GM23338 (cell line): ENCODE results near the gene MRAP. TPM values are rescaled to one million over a fixed set of nuclear protein-coding genes. Genes with fewer than 3 reads are reported as not detected.

ENCODE experiments used
- ATAC-seq: fragments of 200-7000 bp; cut with Tn5 transposase; 3 replicates; pipeline ENCODE4 v1.9.1; 2020
- DNase-seq: peaks from one replicate; pipeline ENCODE4 v3.0.0-alpha.2; 2015; ENCODE audit warnings: low spot score
- H2AFZ ChIP-seq: fragments of 200-600 bp; sonication (generic); 2 replicates; pipeline ENCODE4 v1.8.0; 2016; ENCODE audit warnings: antibody characterized with exemption, mild to moderate bottlenecking, moderate library complexity
- H3F3A ChIP-seq: fragments of 200-600 bp; sonication (generic); replicated peaks from 2 replicates; pipeline ENCODE4 v1.8.0; 2017; ENCODE audit warnings: antibody characterized with exemption, mixed run types, low read depth
- H3K27ac ChIP-seq: fragments of 200-600 bp; sonication (generic); 2 replicates; pipeline ENCODE4 v1.6.1; 2016; ENCODE audit warnings: low read depth
- H3K27me3 ChIP-seq: fragments of 200-600 bp; sonication (generic); 2 replicates; pipeline ENCODE4 v1.8.0; 2016; ENCODE audit warnings: mild to moderate bottlenecking, mixed run types, moderate library complexity; ENCODE audit not compliant: insufficient read depth
- H3K36me3 ChIP-seq: fragments of 200-600 bp; sonication (generic); 2 replicates; pipeline ENCODE4 v1.8.0; 2016; ENCODE audit warnings: mild to moderate bottlenecking; ENCODE audit not compliant: insufficient read depth
- H3K4me1 ChIP-seq: fragments of 200-600 bp; sonication (generic); 2 replicates; pipeline ENCODE4 v1.8.0; 2016; ENCODE audit warnings: mild to moderate bottlenecking, moderate library complexity; ENCODE audit not compliant: insufficient read depth
- H3K4me2 ChIP-seq: fragments of 200-600 bp; sonication (generic); 2 replicates; pipeline ENCODE4 v1.7.1; 2017; ENCODE audit warnings: mixed run types
- H3K4me3 ChIP-seq: fragments of 200-600 bp; sonication (generic); 2 replicates; pipeline ENCODE4 v1.6.1; 2016; ENCODE audit warnings: mixed run types
- H3K79me2 ChIP-seq: fragments of 200-600 bp; sonication (generic); replicated peaks from 2 replicates; pipeline ENCODE4 v1.8.0; 2017; ENCODE audit warnings: mild to moderate bottlenecking; ENCODE audit not compliant: insufficient read depth
- H3K9me2 ChIP-seq: fragments of 200-600 bp; sonication (generic); 2 replicates; pipeline ENCODE4 v1.8.0; 2017; ENCODE audit not compliant: insufficient read depth
- H4K20me1 ChIP-seq: fragments of 200-600 bp; sonication (generic); replicated peaks from 2 replicates; pipeline ENCODE4 v1.8.0; 2017; ENCODE audit warnings: mild to moderate bottlenecking; ENCODE audit not compliant: insufficient read depth
- H3K27ac Mint-ChIP-seq: 2 replicates; pipeline ENCODE4 v1.8.0; 2020; ENCODE audit warnings: inconsistent platforms, mild to moderate bottlenecking, moderate library complexity, mixed read lengths
- H3K27me3 Mint-ChIP-seq: 3 replicates; pipeline ENCODE4 v1.8.0; 2022; ENCODE audit warnings: low read depth, mild to moderate bottlenecking, moderate library complexity, mixed read lengths, inconsistent platforms; ENCODE audit not compliant: insufficient read depth, poor library complexity
- H3K36me3 Mint-ChIP-seq: 3 replicates; pipeline ENCODE4 v1.8.0; 2021; ENCODE audit warnings: low read depth, mild to moderate bottlenecking, inconsistent platforms, moderate library complexity, mixed read lengths
- H3K4me1 Mint-ChIP-seq: 3 replicates; pipeline ENCODE4 v1.8.0; 2020; ENCODE audit warnings: mild to moderate bottlenecking, inconsistent platforms, mixed read lengths
- H3K4me3 Mint-ChIP-seq: 3 replicates; pipeline ENCODE4 v1.8.0; 2021; ENCODE audit warnings: moderate library complexity, mild to moderate bottlenecking, inconsistent platforms, mixed read lengths
- H3K9me3 Mint-ChIP-seq: 3 replicates; pipeline ENCODE4 v1.8.0; 2020; ENCODE audit warnings: moderate library complexity, mild to moderate bottlenecking, inconsistent platforms, mixed read lengths
- CREB1 ChIP-seq: fragments of 250-450 bp; sonication (Bioruptor Pico); IDR thresholded peaks from 2 replicates; pipeline ENCODE4 v1.5.0; 2020; ENCODE audit warnings: low read depth, mild to moderate bottlenecking, moderate library complexity
- EZH2 ChIP-seq: fragments of 200-600 bp; sonication (generic); IDR thresholded peaks from one replicate; pipeline ENCODE4 v1.8.0; 2017; ENCODE audit warnings: antibody characterized with exemption, mild to moderate bottlenecking, low read depth; ENCODE audit not compliant: unreplicated experiment
- EZH2phosphoT487 ChIP-seq: fragments of 200-600 bp; sonication (generic); IDR thresholded peaks from one replicate; pipeline ENCODE4 v1.8.1; 2018; ENCODE audit warnings: antibody characterized with exemption; ENCODE audit not compliant: unreplicated experiment
- JUNB ChIP-seq: IDR thresholded peaks from one replicate; pipeline ENCODE4 v1.6.1; 2016; ENCODE audit warnings: antibody characterized with exemption; ENCODE audit not compliant: unreplicated experiment
- NANOG ChIP-seq: IDR thresholded peaks from 2 replicates; pipeline ENCODE4 v1.6.1; 2016; ENCODE audit warnings: antibody characterized with exemption, borderline replicate concordance
- POLR2AphosphoS5 ChIP-seq: IDR thresholded peaks from 2 replicates; pipeline ENCODE4 v1.6.1; 2016; ENCODE audit warnings: antibody characterized with exemption, low read depth
- STAT1 ChIP-seq: IDR thresholded peaks from one replicate; pipeline ENCODE4 v1.6.1; 2016; ENCODE audit warnings: antibody characterized with exemption; ENCODE audit not compliant: unreplicated experiment
- ZNF114 ChIP-seq: fragments of 250-450 bp; sonication (Bioruptor Pico); IDR thresholded peaks from 2 replicates; pipeline ENCODE4 v1.5.0; 2020; ENCODE audit warnings: mild to moderate bottlenecking, moderate library complexity
- ZNF331 ChIP-seq: fragments of 250-450 bp; sonication (Bioruptor Pico); IDR thresholded peaks from 2 replicates; pipeline ENCODE4 v1.5.0; 2020; ENCODE audit warnings: low read depth, mild to moderate bottlenecking, moderate library complexity
- polyA plus RNA-seq: library from polyadenylated mRNA; unstranded; fragments of >200 nt; fragmentation: Nextera tagmentation; extraction: Ambion mirVana; gene quantifications from 2 replicates; pipeline ENCODE4 v1.2.1, GENCODE V29; 2016
- total RNA-seq: library from RNA; depleted of rRNA; stranded (reverse); fragments of >200 nt; shearing (Covaris generic); gene quantifications from 2 replicates; pipeline ENCODE4 v1.2.3, GENCODE V29; 2014
- TF ChIP-seq, protein P1 (sequence below), 2 experiments: fragments of 200-600 bp in 1 of 2; sonication (generic) in 1 of 2; conservative IDR thresholded peaks; 2 replicates each; pipeline versions ENCODE4 v1.5.1 to v1.6.1; 2016 to 2017; ENCODE audit warnings: antibody characterized with exemption in 2 of 2, low read depth in 2 of 2, mild to moderate bottlenecking in 2 of 2, moderate library complexity in 1 of 2
- TF ChIP-seq, protein P2 (sequence below): fragments of 250-450 bp; sonication (Bioruptor Pico); IDR thresholded peaks from 2 replicates; pipeline ENCODE4 v1.5.0; 2020; ENCODE audit warnings: mild to moderate bottlenecking, moderate library complexity
- TF ChIP-seq, protein P3 (sequence below): IDR thresholded peaks from one replicate; pipeline ENCODE4 v1.6.1; 2018; ENCODE audit warnings: antibody characterized with exemption; ENCODE audit not compliant: unreplicated experiment
- TF ChIP-seq, protein P4 (sequence below): IDR thresholded peaks from 2 replicates; pipeline ENCODE4 v1.6.1; 2016; ENCODE audit warnings: antibody characterized with exemption

MRAP gene
- total and polyA plus RNA-seq, 2 experiments from 2014 or later, result 0.78 TPM; not detected in 1

DNA sequence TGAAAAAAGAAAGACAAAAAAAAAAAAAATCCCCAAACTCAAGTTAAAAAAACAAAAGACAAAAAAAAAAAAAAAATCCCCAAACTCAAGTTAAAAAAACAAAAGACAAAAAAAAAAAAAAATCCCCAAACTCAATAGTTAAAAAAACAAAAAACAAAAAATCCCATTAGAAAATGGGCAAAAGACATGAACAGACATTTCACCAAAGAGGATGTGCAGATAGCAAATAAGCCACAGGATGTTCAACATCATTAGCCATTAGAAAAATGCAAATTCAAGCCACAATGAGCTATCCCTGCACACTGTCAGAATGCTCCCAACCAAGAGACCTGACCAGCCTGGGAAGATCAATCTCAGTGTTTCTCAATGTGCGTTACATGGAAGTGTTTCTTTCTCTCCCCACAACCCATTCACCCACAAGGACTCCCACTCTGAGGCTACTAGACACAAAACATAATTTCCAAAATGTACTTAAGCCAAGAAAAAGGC, 33.9 kb downstream of the MRAP start:
- no peak overlapping the region for H3K27ac Mint-ChIP-seq
- no peak overlapping the region for H3K4me3 Mint-ChIP-seq
- Histone ChIP-seq H4K20me1 (peaks cover 3% of the 10 kb centered on the region; the same call in 1 of the 2 replicates), H3K4me1 (no peaks in the 10 kb centered on the region), H3K79me2 (no peaks in the 10 kb centered on the region; the same call in 1 of the 2 replicates), H3K27me3 (no peaks in the 10 kb centered on the region), H3K4me3 (no peak overlapping the region), H2AFZ (no peak overlapping the region), H3K9me2 (no peaks in the 10 kb centered on the region), H3K36me3 (peaks cover 47% of the 10 kb centered on the region), H3F3A (no peaks in the 10 kb centered on the region), H3K27ac (no peak overlapping the region), H3K4me2 (no peak overlapping the region)
- TF ChIP-seq CREB1 (CRISPR knock-in tag), result no peak
- TF ChIP-seq EZH2, result no peak
- no peak for TF ChIP-seq POLR2AphosphoS5
- TF ChIP-seq JUNB, result no peak
- no peak for TF ChIP-seq EZH2phosphoT487
- TF ChIP-seq, protein P1, sequence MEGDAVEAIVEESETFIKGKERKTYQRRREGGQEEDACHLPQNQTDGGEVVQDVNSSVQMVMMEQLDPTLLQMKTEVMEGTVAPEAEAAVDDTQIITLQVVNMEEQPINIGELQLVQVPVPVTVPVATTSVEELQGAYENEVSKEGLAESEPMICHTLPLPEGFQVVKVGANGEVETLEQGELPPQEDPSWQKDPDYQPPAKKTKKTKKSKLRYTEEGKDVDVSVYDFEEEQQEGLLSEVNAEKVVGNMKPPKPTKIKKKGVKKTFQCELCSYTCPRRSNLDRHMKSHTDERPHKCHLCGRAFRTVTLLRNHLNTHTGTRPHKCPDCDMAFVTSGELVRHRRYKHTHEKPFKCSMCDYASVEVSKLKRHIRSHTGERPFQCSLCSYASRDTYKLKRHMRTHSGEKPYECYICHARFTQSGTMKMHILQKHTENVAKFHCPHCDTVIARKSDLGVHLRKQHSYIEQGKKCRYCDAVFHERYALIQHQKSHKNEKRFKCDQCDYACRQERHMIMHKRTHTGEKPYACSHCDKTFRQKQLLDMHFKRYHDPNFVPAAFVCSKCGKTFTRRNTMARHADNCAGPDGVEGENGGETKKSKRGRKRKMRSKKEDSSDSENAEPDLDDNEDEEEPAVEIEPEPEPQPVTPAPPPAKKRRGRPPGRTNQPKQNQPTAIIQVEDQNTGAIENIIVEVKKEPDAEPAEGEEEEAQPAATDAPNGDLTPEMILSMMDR (conservative IDR thresholded peaks at IDR 0.05; ENCODE audit: low read depth in 2 of 2), result no peak
- TF ChIP-seq, protein P2, sequence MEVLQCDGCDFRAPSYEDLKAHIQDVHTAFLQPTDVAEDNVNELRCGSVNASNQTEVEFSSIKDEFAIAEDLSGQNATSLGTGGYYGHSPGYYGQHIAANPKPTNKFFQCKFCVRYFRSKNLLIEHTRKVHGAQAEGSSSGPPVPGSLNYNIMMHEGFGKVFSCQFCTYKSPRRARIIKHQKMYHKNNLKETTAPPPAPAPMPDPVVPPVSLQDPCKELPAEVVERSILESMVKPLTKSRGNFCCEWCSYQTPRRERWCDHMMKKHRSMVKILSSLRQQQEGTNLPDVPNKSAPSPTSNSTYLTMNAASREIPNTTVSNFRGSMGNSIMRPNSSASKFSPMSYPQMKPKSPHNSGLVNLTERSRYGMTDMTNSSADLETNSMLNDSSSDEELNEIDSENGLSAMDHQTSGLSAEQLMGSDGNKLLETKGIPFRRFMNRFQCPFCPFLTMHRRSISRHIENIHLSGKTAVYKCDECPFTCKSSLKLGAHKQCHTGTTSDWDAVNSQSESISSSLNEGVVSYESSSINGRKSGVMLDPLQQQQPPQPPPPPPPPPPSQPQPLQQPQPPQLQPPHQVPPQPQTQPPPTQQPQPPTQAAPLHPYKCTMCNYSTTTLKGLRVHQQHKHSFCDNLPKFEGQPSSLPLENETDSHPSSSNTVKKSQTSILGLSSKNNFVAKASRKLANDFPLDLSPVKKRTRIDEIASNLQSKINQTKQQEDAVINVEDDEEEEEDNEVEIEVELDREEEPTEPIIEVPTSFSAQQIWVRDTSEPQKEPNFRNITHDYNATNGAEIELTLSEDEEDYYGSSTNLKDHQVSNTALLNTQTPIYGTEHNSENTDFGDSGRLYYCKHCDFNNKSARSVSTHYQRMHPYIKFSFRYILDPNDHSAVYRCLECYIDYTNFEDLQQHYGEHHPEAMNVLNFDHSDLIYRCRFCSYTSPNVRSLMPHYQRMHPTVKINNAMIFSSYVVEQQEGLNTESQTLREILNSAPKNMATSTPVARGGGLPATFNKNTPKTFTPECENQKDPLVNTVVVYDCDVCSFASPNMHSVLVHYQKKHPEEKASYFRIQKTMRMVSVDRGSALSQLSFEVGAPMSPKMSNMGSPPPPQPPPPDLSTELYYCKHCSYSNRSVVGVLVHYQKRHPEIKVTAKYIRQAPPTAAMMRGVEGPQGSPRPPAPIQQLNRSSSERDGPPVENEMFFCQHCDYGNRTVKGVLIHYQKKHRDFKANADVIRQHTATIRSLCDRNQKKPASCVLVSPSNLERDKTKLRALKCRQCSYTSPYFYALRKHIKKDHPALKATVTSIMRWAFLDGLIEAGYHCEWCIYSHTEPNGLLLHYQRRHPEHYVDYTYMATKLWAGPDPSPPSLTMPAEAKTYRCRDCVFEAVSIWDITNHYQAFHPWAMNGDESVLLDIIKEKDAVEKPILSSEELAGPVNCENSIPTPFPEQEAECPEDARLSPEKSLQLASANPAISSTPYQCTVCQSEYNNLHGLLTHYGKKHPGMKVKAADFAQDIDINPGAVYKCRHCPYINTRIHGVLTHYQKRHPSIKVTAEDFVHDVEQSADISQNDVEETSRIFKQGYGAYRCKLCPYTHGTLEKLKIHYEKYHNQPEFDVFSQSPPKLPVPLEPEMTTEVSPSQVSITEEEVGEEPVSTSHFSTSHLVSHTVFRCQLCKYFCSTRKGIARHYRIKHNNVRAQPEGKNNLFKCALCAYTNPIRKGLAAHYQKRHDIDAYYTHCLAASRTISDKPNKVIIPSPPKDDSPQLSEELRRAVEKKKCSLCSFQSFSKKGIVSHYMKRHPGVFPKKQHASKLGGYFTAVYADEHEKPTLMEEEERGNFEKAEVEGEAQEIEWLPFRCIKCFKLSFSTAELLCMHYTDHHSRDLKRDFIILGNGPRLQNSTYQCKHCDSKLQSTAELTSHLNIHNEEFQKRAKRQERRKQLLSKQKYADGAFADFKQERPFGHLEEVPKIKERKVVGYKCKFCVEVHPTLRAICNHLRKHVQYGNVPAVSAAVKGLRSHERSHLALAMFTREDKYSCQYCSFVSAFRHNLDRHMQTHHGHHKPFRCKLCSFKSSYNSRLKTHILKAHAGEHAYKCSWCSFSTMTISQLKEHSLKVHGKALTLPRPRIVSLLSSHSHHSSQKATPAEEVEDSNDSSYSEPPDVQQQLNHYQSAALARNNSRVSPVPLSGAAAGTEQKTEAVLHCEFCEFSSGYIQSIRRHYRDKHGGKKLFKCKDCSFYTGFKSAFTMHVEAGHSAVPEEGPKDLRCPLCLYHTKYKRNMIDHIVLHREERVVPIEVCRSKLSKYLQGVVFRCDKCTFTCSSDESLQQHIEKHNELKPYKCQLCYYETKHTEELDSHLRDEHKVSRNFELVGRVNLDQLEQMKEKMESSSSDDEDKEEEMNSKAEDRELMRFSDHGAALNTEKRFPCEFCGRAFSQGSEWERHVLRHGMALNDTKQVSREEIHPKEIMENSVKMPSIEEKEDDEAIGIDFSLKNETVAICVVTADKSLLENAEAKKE (CRISPR knock-in tag), result no peak
- TF ChIP-seq, protein P3, sequence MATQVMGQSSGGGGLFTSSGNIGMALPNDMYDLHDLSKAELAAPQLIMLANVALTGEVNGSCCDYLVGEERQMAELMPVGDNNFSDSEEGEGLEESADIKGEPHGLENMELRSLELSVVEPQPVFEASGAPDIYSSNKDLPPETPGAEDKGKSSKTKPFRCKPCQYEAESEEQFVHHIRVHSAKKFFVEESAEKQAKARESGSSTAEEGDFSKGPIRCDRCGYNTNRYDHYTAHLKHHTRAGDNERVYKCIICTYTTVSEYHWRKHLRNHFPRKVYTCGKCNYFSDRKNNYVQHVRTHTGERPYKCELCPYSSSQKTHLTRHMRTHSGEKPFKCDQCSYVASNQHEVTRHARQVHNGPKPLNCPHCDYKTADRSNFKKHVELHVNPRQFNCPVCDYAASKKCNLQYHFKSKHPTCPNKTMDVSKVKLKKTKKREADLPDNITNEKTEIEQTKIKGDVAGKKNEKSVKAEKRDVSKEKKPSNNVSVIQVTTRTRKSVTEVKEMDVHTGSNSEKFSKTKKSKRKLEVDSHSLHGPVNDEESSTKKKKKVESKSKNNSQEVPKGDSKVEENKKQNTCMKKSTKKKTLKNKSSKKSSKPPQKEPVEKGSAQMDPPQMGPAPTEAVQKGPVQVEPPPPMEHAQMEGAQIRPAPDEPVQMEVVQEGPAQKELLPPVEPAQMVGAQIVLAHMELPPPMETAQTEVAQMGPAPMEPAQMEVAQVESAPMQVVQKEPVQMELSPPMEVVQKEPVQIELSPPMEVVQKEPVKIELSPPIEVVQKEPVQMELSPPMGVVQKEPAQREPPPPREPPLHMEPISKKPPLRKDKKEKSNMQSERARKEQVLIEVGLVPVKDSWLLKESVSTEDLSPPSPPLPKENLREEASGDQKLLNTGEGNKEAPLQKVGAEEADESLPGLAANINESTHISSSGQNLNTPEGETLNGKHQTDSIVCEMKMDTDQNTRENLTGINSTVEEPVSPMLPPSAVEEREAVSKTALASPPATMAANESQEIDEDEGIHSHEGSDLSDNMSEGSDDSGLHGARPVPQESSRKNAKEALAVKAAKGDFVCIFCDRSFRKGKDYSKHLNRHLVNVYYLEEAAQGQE, result no peak
- no peak for TF ChIP-seq NANOG
- TF ChIP-seq STAT1, result no peak
- no peak for TF ChIP-seq ZNF331 (CRISPR knock-in tag)
- TF ChIP-seq, protein P4, sequence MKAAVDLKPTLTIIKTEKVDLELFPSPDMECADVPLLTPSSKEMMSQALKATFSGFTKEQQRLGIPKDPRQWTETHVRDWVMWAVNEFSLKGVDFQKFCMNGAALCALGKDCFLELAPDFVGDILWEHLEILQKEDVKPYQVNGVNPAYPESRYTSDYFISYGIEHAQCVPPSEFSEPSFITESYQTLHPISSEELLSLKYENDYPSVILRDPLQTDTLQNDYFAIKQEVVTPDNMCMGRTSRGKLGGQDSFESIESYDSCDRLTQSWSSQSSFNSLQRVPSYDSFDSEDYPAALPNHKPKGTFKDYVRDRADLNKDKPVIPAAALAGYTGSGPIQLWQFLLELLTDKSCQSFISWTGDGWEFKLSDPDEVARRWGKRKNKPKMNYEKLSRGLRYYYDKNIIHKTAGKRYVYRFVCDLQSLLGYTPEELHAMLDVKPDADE, result no peak
- no peak for TF ChIP-seq ZNF114
- ATAC-seq, result no peak
- H3K36me3 Mint-ChIP-seq, result peaks cover 86% of the 10 kb centered on the region
- H3K27me3 Mint-ChIP-seq, result peaks cover 5% of the 10 kb centered on the region
- no peaks in the 10 kb centered on the region for H3K9me3 Mint-ChIP-seq
- no peak for DNase-seq
- peaks cover 25% of the 10 kb centered on the region for H3K4me1 Mint-ChIP-seq
